IPS-20b (cell line): ENCODE measurements around the gene AEBP2.
"Not testable (repeated sequence)": the region's sequence is repeated elsewhere in the genome, so short reads cannot be mapped to it uniquely, and the experiment has no call there.

Experiments
- H3K27ac ChIP-seq: one replicate; pipeline ENCODE4 v1.5.1; 2013; ENCODE audit warnings: low read length
- H3K27me3 ChIP-seq: 2 replicates; pipeline ENCODE4 v1.6.1; 2013; ENCODE audit warnings: mild to moderate bottlenecking, low read length, inconsistent platforms; ENCODE audit not compliant: insufficient read depth
- H3K36me3 ChIP-seq: 2 replicates; pipeline ENCODE4 v1.6.1; 2013; ENCODE audit warnings: low read depth, mild to moderate bottlenecking, inconsistent platforms, low read length, moderate library complexity; ENCODE audit not compliant: insufficient read depth
- H3K4me1 ChIP-seq: 2 replicates; pipeline ENCODE4 v1.6.1; 2013; ENCODE audit warnings: mild to moderate bottlenecking, control low read depth, inconsistent platforms, low read length, moderate library complexity; ENCODE audit not compliant: insufficient read depth
- H3K4me3 ChIP-seq: 2 replicates; pipeline ENCODE4 v1.5.1; 2013; ENCODE audit warnings: mild to moderate bottlenecking, low read length, inconsistent platforms
- H3K9ac ChIP-seq: 2 replicates; pipeline ENCODE4 v1.6.1; 2013; ENCODE audit warnings: low read depth, mild to moderate bottlenecking, inconsistent platforms, low read length, moderate library complexity
- H3K9me3 ChIP-seq: 2 replicates; pipeline ENCODE4 v1.6.1; 2013; ENCODE audit warnings: mild to moderate bottlenecking, low read depth, low read length, inconsistent platforms; ENCODE audit not compliant: insufficient read depth

The AEBP2 gene

DNA sequence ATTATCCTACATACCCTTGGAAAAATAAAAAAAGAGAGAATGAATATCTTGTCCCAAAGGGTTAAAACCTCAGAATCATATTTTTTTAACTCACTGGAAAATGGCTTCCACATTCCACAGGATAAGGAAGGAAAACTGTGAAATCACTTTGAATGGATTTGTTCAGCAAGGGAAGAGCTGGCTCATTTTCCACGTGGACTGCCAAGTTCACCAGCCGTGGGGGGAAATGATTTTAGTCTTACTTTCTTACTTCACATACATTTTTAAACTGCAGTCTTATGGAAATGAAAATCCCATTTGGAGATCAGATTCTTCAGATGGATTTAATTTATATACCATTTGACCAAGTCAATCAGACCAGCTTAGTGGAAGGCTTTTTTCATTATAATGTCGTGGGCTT is 29.9 kb upstream of the AEBP2 start:
- peak overlapping the region; percentile 53; the same call in 1 of the 2 replicates for H3K9ac ChIP-seq
- peaks cover 28% of the 10 kb centered on the region; the same call in 1 of the 2 replicates for H3K4me1 ChIP-seq
- no peak overlapping the region for H3K4me3 ChIP-seq
- H3K27me3 ChIP-seq: no peaks in the 10 kb centered on the region
- H3K36me3 ChIP-seq: no peaks in the 10 kb centered on the region
- H3K27ac ChIP-seq: no peak overlapping the region
- H3K9me3 ChIP-seq: no peaks in the 10 kb centered on the region

GRCh38 chr12:19410211-19410610 is 29.1 kb upstream of the AEBP2 start:
- H3K4me3 ChIP-seq: peak overlapping the region; percentile 15
- peaks cover 28% of the 10 kb centered on the region; the same call in 1 of the 2 replicates for H3K4me1 ChIP-seq
- H3K9ac ChIP-seq: peak overlapping the region; percentile 53; the same call in 1 of the 2 replicates
- no peaks in the 10 kb centered on the region for H3K9me3 ChIP-seq
- H3K36me3 ChIP-seq: no peaks in the 10 kb centered on the region
- H3K27me3 ChIP-seq: no peaks in the 10 kb centered on the region
- H3K27ac ChIP-seq: no peak overlapping the region

- Histone ChIP-seq H3K36me3 (no peaks in the 10 kb centered on the region), H3K9ac (peak overlapping the region; percentile 53; the same call in 1 of the 2 replicates), H3K4me1 (peaks cover 28% of the 10 kb centered on the region; the same call in 1 of the 2 replicates), H3K27ac (peak overlapping the region; percentile 16), H3K4me3 (peak overlapping the region; percentile 15), H3K9me3 (no peaks in the 10 kb centered on the region), H3K27me3 (no peaks in the 10 kb centered on the region)
Measured at GRCh38 chr12:19410629-19411185, 28.6 kb upstream of the AEBP2 start.

DNA sequence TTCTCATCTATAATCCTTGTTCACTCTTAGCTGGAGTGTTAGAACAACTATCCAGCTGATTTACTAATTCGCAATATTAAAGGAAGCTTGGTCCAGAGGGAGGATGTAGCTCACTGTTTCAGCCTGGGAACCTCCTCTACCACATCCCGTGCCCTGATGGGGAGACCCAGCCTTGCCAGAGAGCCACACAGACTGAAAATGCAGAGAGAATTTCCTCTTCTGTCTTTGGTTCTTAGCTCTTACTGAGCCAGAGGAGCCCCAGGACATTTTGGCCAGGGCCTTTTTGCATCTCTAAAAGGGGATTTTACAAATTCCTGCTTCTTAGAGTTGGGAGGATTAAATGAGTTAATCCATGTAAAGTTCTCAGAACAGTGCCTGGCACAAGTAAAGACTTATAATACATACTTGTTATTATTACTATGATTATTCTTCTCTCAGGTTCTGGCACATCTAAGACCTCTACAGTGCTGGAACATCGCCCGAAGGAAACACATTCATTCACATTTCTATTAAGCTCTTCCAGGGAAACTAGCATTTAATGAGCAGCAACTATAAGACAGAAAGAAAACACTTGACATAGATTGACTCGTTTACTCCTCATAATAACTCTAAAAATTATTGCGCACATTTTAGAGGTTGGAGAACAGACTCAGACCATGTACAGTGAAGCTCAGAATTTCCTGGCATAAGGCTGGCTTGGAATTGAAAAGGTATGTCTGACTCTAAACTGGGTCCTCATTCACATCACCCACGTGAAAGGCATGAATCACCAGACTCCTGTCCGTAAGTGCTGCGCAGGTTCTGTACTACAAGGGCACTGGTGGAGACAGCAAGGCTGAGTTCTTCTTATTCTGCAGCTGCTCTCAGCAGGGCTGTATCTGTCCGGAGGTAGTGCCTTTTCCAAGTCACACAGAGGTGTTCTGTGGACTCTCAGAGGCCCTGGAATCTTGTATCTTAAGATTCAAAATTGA is 27.8 kb upstream of the AEBP2 start:
- no peaks in the 10 kb centered on the region for H3K9me3 ChIP-seq
- H3K36me3 ChIP-seq: no peaks in the 10 kb centered on the region
- H3K9ac ChIP-seq: peak overlapping the region; percentile 53; the same call in 1 of the 2 replicates
- peaks cover 28% of the 10 kb centered on the region; the same call in 1 of the 2 replicates for H3K4me1 ChIP-seq
- H3K4me3 ChIP-seq: peak overlapping the region; percentile 19; the same call in 1 of the 2 replicates
- H3K27me3 ChIP-seq: no peaks in the 10 kb centered on the region
- H3K27ac ChIP-seq: peak overlapping the region; percentile 16

- no peaks in the 10 kb centered on the region for H3K27me3 ChIP-seq
- H3K9ac ChIP-seq: no peak overlapping the region
- no peak overlapping the region for H3K4me3 ChIP-seq
- H3K4me1 ChIP-seq: peaks cover 28% of the 10 kb centered on the region; the same call in 1 of the 2 replicates
- no peaks in the 10 kb centered on the region for H3K9me3 ChIP-seq
- no peaks in the 10 kb centered on the region for H3K36me3 ChIP-seq
- H3K27ac ChIP-seq: no peak overlapping the region
Measured at GRCh38 chr12:19412844-19413243, 26.4 kb upstream of the AEBP2 start.

- not testable (repeated sequence) for H3K27me3 ChIP-seq, H3K9ac ChIP-seq, H3K36me3 ChIP-seq, H3K4me3 ChIP-seq, H3K9me3 ChIP-seq, H3K27ac ChIP-seq
- peaks cover 28% of the 10 kb centered on the region; the same call in 1 of the 2 replicates for H3K4me1 ChIP-seq
Measured at GRCh38 chr12:19413582-19413981, 25.7 kb upstream of the AEBP2 start.

- Histone ChIP-seq H3K27me3 (no peaks in the 10 kb centered on the region), H3K4me3 (no peak overlapping the region), H3K9me3 (no peaks in the 10 kb centered on the region), H3K4me1 (peaks cover 12% of the 10 kb centered on the region; the same call in 1 of the 2 replicates), H3K27ac (no peak overlapping the region), H3K36me3 (no peaks in the 10 kb centered on the region), H3K9ac (no peak overlapping the region)
Measured at GRCh38 chr12:19415563-19415962, 23.7 kb upstream of the AEBP2 start.

DNA sequence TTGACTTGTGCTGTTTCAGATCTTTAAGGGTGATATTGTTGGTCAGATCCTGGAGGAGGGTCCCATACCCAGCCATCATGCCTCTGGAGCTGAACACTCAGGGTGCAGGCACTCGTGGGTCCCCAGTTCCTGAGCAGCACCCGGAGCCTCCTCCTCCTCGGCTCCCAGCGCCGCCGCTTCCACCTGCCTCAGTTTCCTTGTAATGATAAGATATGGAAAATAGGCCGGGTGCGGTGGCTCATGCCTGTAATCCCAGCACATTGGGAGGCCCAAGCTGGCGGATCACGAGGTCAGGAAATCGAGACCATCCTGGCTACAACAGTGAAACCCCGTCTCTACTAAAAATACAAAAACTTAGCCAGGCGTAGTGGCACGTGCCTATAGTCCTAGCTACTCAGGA is 20.2 kb upstream of the AEBP2 start:
- Histone ChIP-seq H3K9ac (no peak overlapping the region), H3K36me3 (no peaks in the 10 kb centered on the region)

DNA sequence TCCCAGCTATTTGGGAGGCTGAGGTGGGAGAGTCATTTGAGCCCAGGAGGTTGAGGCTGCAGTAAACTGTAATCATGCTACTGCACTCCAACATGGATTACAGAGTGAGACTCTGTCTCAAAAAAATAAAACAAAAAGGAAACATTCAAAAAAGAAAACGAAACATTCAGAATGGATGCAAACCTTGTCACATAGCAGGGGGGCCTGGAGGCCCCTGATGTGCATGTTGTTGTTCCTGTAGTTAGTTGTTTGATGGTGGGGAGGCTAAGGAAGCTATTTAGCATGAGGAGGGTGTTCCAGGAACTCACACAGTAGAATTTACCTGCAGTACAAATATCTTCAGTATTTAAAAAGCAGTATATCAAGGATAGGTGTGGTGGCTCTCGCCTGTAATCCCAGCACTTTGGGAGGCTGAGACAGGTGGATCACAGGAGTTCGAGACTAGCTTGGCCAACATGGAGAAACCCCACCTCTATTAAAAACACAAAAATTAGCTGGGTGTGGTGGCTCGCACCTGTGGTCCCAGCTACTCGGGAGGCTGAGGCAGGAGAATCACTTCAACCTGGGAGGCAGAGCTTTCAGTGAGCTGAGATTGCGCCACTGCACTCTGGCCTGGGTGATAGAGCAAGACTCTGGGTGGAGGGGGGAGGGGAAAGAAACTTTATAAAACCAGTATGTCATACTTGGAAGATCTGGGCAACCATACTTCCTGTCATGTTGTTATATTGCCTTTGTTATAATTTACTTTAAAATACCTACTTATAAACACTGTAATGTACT is 17.6 kb upstream of the AEBP2 start:
- no peaks in the 10 kb centered on the region for H3K9me3 ChIP-seq
- no peak overlapping the region for H3K9ac ChIP-seq
- no peaks in the 10 kb centered on the region for H3K27me3 ChIP-seq
- no peaks in the 10 kb centered on the region for H3K36me3 ChIP-seq
- H3K27ac ChIP-seq: no peak overlapping the region
- no peak overlapping the region for H3K4me3 ChIP-seq
- H3K4me1 ChIP-seq: no peaks in the 10 kb centered on the region

More for the DNA sequence above, 20.2 kb upstream of the AEBP2 start:
- H3K27me3 ChIP-seq: no peaks in the 10 kb centered on the region
- H3K4me3 ChIP-seq: no peak overlapping the region
- no peaks in the 10 kb centered on the region for H3K4me1 ChIP-seq
- no peak overlapping the region for H3K27ac ChIP-seq
- H3K9me3 ChIP-seq: no peaks in the 10 kb centered on the region

- Histone ChIP-seq H3K27me3 (no peaks in the 10 kb centered on the region), H3K27ac (no peak overlapping the region), H3K36me3 (no peaks in the 10 kb centered on the region), H3K4me3 (no peak overlapping the region), H3K4me1 (no peaks in the 10 kb centered on the region), H3K9ac (no peak overlapping the region), H3K9me3 (no peaks in the 10 kb centered on the region)
Measured at GRCh38 chr12:19423166-19423930, 15.9 kb upstream of the AEBP2 start.

- Histone ChIP-seq H3K4me1 (peaks cover 5% of the 10 kb centered on the region; the same call in 1 of the 2 replicates), H3K27ac (no peak overlapping the region), H3K9me3 (no peaks in the 10 kb centered on the region), H3K4me3 (no peak overlapping the region), H3K9ac (no peak overlapping the region), H3K27me3 (no peaks in the 10 kb centered on the region), H3K36me3 (no peaks in the 10 kb centered on the region)
Measured at GRCh38 chr12:19428246-19428645, 11.0 kb upstream of the AEBP2 start.
